Ureter (tissue), 1 donor: Measurements from ENCODE around the gene GSG1. TPM values are rescaled to one million over a fixed set of nuclear protein-coding genes. Genes with fewer than 3 reads are reported as not detected.
A peak's percentile ranks its signal among the peaks of the same experiment; 100 is the strongest.

Source experiments
- DNase-seq: peaks from one replicate; pipeline ENCODE4 v3.0.0-alpha.2; 2020; ENCODE audit warnings: low spot score
- total RNA-seq: library from RNA; stranded (reverse); gene quantifications from one replicate; pipeline ENCODE4 v1.2.4, GENCODE V29; 2023
- donor health status: DM: yes; HTN: yes; CAD: no.

Gene GSG1
- total RNA-seq, 1 donor from 2014 or later = not detected

DNA sequence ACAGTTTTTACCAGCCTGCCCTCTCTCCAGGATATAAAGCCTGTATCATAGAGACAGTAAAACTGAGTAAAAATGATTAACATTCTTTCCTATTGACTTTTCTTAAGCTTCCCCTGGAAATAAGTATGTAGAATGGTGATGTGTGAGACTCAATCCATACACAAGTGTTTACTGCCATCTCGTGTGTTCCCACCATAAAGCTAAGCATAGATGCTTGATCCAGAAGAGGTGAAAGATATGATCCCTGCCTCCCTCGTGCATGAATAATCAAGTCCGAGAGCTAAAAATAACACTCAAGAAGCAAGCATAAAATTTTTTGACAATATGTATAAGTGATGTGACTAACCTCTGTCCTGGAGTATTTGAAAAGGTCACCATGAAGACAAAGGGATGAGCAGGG is 16.9 kb upstream of the GSG1 start:
- no peak for DNase-seq

DNA sequence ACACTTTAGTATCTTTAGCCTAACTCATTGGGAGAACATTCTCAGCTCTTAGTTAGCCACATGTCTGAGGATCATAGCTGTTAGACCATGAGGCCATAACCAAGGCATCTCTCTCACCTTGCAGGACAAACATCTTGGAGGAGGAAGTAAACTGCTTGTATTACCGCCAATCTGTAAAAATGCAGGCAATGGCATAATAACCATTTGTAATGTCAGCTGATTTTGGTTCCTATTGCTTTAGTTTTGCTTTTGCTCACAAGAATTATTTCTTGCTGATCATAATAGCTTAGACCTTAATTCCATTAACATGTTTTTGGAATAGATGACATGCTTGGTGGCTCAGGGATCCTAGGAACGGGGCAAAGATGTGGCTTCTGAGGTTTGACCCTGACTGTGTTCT is 16.4 kb upstream of the GSG1 start:
- DNase-seq = no peak

DNA sequence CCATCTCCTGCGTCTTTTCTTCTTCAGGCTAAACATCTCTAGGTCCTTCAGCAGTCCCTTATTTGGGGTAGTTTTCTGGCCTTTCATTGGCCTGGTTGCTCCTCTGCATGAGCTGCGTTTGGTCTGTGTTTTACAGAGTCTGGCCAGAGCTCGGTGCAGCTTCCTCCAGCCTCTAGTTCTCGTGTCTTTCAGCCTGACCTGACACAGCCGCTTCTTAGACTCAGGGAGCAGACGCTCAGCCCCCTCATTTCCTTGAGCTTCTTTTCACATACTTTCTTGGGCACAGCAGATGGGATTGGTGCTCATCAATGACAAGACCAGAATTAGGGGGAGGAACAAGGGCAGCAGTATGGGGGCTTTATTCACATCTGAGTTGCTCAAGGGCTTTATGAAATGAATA is 13.6 kb upstream of the GSG1 start:
- DNase-seq = no peak

DNA sequence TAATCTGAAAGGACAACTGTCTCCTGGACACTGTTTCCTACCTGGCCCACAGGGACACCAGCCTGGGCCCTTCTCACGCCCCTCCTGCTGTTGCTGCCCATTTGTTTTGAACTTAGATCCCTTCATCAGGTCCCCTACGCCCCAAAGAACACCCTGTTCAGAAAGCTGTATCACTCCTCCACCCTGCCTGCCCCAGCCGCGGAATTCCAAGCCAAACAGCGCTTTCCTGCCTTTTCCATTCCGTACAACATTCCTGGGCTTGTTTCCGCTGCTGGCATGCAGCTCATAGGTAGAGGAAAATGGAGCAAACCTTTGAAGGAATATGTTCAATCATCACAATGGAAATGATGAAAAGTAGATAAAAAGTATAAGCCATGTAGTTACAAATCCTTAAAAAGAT is 12.8 kb upstream of the GSG1 start:
- no peak for DNase-seq

DNA sequence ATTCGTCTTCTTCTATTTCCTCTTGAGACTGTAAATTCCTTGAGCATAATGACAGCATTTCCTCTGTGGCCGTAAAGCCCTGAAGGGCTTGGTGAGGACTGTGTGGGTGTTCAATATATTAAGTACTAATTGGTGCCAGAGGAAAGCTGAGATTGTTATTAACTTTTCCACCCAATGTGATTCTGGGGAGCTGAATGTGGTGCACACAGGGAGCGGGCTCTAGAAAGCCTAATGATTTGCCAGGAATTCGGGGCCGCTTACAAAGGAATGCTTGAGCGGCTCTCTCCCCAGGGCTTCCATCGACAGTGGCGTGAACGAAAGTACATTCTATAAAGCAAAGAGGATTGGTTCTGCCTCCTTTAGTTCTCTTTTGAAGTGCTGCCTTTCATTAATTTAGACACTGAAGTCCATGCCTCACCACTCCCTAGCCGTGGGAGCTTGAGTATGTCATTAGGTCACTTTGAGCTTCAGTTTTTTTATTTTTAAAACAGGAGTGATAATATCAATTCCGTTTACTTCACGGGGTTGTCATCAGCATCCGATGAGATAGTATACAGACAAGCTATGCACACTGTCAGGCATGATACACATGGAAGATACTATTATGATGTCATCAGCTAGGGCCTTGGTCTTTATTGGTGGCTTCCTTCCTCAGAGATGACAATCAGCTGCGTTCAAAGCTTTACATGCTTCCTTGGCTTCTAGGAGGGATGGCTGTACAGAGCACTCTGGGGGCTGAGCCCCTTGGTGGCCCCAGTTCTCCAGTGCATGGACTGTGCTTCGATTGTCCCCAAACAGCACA is 11.0 kb upstream of the GSG1 start:
- DNase-seq = no peak

DNA sequence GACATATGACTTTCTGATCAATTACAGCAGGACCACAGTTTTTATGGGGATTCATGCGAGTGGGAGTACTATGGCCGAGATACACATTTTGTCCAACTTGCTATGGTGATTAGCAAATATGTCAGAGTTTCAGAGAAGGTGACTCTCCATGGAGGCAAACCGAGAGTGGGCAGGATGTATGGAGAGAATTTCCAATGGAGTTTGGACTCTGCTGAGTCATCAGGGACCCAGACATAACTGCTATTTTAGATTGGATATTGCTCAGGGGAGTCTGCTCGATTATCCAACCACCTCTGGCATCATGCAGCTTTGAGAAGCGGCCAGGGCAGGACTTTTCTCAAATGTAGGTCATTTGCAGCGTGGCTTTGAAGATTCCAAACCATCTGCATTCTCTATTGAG is 9.5 kb upstream of the GSG1 start:
- DNase-seq = no peak

DNA sequence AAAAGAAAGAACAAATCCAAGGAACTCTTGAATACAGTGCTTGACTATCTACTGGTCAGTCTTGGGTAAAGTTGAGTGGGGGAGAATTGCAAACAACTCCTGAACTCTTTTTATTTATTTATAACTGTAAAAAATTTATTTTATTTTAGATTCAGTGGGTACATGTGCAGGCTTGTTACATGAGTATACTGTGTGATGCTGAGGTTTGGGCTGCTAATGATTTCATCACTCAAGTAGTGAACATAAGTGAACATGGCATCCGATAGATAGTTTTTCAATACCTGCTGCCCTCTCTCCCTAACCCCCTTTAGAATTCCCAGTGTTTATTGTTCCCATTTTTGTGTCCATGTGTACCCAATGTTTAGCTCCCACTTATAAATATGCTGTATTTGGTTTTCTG is 3.2 kb upstream of the GSG1 start:
- DNase-seq = no peak

DNA sequence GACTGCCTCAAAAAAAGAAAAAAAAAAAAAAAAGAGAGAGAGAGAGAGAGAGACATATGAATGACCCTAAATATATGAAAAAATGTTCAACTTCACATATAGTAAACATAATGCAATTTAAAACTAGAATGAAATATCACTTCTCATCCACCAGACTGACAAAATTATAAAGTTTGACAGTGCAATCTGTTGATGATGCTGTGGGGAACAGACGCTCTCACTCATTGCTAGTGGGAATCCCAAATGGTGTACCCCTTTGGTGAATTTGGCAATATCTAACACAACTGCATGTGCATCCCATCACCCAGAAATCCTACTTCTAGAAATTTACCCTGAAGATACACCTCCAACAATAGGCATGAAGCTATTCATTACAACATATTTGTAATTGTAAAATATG is 2.3 kb upstream of the GSG1 start:
- no peak for DNase-seq

DNA sequence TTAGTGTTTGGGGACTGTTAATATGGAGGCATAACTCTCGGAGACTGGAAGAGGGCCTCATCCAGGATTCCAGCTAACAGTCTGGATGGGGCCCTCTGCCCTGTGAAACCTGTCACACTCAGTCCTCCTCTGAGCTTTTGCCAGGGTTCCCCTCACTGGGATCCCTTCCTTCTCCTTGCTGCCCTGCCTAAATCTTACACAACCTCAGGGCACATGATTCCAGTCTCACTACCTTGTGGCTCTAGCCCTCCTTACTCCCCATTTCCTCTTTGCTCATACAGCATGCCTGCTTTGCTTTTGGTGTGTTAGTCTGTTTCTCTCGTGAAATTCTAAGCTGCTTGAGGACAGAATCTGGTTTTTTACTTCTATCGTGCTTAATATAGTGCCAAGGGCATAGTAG is 942 bp upstream of the GSG1 start:
- no peak for DNase-seq

DNA sequence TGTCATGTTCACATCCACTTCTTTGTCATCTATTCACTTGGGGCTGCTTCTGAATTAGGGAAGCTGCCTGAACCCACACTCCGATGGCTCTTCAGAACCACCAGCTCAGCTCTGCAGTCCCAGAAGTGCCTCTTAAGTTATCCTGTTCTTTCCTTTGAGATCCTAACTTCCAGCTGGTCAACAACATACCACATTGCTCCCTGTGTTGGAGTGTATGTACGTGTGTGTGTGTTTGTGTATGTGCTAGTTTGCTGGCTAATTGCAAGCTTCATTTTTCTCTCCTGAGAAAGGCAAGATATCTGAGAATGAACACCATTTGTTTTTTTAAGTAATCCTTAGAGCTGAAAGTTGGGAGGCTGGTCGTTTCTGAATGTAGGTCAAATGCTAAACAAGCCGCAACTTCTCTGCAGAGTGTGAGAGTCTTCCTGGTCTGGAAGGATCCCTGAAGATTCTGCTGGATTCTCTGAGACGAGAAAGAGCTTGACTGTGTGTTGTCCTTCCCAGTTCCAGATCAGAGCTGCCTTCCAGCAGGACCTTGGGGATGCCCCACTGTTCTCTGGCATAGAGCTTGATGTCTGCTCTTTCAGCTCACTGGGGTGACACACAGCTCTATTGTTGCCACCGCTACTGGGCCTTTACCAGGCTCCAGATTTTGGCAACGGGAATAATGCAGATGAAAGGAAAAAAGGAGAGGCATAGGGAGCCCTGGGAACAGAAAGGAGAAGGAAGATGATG is 839 bp downstream of the GSG1 start:
- no peak for DNase-seq

DNA sequence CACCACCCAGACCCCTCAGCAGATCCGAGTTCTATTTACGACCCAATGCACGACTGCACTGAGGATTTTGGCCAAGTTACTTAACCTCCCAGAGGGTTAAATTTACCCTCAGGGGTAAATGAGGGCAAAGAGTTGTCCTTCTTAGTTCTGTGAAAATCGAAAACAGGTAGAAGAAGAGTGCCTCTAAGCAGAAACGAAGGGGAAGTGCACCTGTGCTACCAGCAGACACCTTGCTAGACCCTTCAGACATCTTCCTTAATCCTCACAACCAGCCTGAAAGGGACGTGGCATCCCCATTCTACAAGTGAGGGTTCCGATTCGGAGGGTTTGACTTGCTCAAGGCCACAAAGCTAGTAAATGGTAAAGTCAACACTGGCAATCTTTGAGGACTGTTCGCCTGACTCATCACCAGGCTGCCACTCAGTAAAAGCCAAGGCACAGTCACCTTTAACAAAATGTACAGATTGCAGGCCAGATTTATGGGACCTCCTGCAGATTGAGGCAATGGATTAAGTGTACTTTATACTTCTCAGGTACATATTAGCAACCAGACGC is 1.6 kb downstream of the GSG1 start:
- DNase-seq = no peak

DNA sequence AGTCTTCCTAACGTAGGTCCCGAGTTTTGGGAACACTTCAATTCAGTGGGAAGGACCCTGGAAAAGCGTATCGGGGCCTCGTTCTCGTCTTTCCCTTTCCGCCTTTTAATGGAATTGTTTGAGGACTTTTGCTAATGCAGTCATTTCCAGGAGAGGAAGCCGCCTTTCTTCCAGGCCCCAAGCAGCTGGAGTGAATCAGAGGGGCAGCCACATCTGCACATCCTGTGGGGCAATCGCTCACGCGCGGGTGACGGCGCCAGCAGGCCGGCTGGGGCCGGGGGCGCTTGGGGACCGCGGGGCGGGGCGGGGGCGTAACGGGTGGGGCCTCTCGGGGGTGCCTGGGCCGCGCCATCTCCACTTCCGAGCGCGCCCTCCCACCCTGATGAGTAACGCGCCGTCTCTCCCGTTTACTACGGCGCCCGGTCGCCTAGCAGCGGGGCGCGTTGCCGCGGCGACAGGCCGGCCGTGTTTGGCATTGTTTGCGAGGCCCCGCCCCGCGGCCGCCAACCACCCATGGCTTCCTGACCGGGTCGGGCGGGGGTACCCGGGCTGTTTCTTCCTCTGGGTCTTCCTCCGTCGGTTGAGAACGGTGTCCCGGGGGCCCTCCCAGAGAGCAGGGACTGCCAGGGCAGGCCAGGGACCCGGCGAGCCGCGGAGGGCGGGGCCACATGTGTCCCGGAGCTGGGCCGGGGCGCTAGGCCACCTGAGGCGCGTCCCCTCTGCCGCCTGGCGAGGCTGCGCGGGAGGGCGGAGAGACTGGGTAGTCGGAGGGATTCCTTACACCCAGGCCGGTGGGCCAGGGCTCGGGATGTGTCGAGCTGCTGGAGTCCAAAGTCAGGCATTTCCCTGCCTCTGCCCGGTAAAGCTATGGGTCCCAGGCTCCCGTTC is 2.3 kb downstream of the GSG1 start:
- peak; percentile 91 for DNase-seq

DNA sequence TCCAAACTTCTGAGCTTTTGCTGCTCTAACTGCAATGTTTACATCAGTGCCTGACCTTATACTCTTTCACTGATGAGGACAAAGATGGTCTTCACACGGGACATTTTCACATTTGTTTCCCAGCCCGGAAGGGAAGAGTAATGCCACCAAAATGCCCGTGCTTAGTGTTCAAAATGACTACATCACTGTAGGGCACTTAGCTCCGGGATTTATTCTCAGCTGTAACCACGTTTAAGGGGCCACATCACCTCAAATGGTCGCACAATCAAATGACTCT is 2.9 kb downstream of the GSG1 start:
- DNase-seq = no peak

DNA sequence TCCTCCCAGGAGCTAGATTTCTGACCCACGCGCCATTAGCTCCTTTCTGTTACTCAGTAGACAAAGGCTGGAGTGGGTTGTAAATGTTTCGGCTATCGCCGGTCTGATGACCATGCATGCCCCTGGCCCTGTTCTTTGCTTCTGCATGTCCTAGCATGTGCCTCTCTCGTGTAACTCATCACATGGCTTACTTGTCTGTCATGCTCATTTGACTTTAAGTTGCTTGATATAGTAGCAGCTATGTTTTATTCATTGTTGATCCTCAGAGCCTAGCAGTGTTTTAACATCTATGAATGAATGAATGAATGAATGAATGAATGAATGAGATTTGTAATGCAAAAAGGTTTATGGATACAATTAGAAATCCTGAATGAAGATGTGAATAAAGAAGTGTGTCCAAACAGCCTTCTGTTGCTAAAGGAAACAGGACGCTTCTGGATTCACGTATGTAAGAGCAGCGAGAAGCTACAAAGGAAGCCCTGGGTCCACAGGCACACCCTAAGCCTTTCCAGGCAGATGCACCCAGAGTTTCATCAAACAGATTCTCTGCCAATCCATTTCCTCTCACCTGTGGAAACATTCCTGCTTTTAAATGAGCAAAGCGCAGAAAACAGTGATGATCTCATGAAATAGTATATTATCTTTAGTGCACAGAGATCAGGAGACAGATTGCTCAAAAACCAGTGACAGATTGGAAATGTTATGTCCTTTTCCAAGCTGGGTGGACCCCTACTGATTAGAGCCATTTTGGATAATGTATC is 3.4 kb downstream of the GSG1 start:
- no peak for DNase-seq

DNA sequence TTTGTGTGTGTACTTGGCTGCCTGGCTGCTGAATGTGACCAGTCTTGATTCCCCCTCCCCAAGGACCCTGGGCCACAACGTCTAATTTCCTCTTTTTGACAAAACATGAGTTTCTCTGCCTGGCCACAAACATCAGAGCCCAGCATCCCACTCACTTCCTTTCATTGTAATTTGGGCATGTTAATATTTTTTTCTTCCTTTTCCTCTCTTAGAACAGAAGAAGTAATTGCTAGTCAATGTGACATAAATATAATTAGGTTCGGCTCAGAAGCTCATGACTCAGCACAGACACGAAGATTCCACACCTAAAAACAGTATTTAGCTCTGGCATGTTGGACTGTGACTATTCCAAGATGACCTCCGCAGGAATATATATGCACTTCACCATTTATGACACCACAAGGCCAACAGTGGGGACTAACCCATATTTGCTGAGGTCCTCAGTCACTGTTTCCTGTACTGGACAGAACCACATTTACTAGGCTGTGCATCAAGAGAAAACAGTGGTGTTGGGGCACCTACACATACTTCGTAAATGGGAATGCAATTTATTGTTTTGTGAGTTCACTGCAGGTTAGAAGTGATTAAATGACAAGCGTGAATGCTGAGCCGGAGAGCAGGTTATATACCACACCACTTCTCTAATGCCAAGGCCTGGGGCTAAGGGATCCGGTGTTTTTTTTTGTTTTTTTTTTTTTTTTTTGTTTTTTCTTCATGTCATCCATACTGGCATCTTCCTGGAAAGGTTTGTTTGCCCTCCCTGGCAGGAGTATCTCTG is 4.2 kb downstream of the GSG1 start:
- DNase-seq = no peak

DNA sequence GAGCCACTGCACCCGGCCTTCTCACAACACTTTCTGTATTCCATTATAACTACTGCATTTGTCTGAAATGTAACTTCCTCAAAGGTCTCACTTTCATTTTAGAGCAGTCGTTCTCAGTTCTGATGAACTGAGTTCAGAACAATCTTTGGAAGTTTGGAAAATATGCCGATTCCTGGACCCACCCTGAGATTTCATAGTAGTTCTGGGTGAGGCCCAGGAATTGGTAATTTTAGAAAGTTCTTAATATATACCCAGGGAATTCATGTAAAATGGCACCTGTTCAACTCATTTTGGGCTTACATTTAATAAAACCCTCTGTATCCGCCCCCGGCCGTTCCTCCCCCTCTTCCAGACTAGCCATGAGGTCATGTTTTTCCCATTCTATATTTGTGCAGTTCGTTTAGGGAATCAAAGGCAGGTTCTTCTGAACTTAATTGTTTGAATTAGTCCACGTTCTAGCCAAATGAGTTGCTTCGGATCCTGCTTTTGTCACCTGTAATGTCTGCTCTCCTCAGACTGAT is 5.9 kb downstream of the GSG1 start:
- no peak for DNase-seq

DNA sequence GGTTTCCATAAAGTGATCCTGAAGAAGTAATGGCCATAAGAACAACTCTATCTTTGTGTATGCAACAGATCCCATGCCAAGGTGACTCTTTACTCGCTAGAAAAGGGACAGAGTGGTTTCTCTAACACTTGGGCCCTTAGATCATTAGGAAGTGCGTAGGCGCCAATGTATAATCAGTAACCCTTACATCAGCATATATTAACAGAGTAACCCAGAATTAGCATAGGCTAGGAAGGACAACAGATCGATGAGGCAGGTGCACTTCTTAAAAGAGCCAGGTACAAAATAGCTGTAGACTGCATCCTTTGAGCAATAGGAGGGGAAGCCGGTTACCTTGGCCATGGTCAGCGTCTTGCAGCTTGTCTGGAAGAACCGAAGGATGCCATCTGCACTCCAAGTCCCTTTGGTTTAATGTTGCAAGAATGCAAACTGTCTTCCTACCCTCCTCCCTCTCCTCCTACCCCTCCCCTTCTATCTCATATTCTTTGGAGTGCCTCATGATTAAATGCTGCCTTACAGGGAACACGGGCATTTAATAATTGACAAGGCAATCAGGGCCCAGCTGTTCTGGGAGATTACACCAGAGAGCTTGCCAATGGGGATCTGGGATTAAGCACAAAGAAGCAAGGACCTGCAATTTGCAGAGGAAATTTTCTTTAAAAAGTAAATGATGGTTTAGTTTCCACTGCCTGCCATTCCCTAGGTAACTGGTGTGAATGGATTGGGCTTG is 8.0 kb downstream of the GSG1 start:
- DNase-seq = no peak

DNA sequence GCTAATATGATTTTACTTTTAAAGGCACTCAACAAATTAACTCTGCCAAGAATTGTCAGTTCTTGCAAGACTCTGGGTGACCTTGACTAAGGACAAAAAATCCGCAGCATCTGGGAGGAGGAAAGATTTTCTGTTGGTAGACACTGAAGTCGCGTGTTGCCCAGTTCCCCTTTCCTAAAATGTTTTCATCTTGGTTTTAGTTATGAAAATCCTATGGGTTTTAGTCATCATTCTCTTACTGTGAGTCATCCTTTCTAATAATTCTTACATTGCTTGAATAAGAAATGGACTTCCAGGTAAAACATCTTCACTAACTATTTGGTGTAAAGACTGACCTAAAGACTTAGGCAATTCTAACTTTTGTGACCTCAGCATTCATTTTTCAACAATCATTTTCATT is 9.1 kb downstream of the GSG1 start:
- DNase-seq = no peak

DNA sequence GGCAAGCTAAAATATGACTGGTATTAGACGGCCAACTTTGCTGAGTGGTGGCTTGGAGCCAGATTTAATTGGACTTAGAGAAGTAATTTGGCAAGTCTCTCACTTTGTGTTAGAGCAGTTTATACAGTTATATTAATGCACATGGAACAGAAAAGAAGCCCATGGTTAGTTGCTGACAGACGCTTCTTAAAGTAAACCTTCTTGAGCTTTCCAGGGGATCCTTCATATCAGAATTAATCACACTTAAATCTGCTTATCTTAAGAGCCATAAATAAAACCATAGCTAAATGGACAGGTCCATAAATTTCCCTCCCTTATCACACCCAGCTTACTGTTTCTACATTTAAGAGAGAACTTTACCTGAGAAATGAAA is 9.6 kb downstream of the GSG1 start:
- no peak for DNase-seq
